HepG2 (cell line): ENCODE results near the gene ALDH3A2. TPM values are rescaled to one million over a fixed set of nuclear protein-coding genes. Genes with fewer than 3 reads are reported as not detected.
A peak's percentile ranks its signal among the peaks of the same experiment; 100 is the strongest.

Experiments
- CSRNP1 ChIP-seq: sonication (generic); formaldehyde crosslinking; IDR thresholded peaks from 2 replicates; pipeline ENCODE4 v1.8.1; 2023; ENCODE audit warnings: mild to moderate bottlenecking, missing genetic modification reagents
- DNMT3B ChIP-seq: conservative IDR thresholded peaks from 2 replicates; pipeline ENCODE4 v1.6.1; 2016; ENCODE audit warnings: missing biosample characterization, control low read depth
- EEA1 ChIP-seq: sonication (generic); formaldehyde crosslinking; IDR thresholded peaks from 2 replicates; pipeline ENCODE4 v1.5.1; 2020; ENCODE audit warnings: mild to moderate bottlenecking, missing genetic modification reagents, borderline replicate concordance
- ELF4 ChIP-seq: sonication (generic); formaldehyde crosslinking; IDR thresholded peaks from 2 replicates; pipeline ENCODE4 v1.5.0; 2020; ENCODE audit warnings: missing genetic modification reagents, mild to moderate bottlenecking, moderate library complexity, borderline replicate concordance
- FLYWCH1 ChIP-seq: sonication (generic); formaldehyde crosslinking; IDR thresholded peaks from 2 replicates; pipeline ENCODE4 v1.8.1; 2023; ENCODE audit warnings: mild to moderate bottlenecking, missing genetic modification reagents
- FOXA1 ChIP-seq, 2 experiments: fragments of 450-650 bp in 1 of 2; sonication (generic) in 1 of 2; formaldehyde crosslinking in 1 of 2; IDR thresholded peaks; 2 replicates each; pipeline versions ENCODE4 v1.4.0 to v1.6.1; 2016 to 2020; ENCODE audit warnings: missing genetic modification reagents in 1 of 2
- MAFG ChIP-seq: sonication (generic); formaldehyde crosslinking; IDR thresholded peaks from 2 replicates; pipeline ENCODE4 v1.5.1; 2020; ENCODE audit warnings: mild to moderate bottlenecking, missing genetic modification reagents
- MED1 ChIP-seq: sonication (generic); formaldehyde crosslinking; IDR thresholded peaks from 2 replicates; pipeline ENCODE4 v1.4.0; 2020; ENCODE audit warnings: missing genetic modification reagents
- NCOA1 ChIP-seq: sonication (generic); formaldehyde crosslinking; IDR thresholded peaks from 2 replicates; pipeline ENCODE4 v1.9.0; 2021; ENCODE audit warnings: missing genetic modification reagents
- NFKBIZ ChIP-seq: IDR thresholded peaks from 2 replicates; pipeline ENCODE4 v1.6.1; 2018; ENCODE audit warnings: missing genetic modification reagents, missing compliant biosample characterization
- NR2F6 ChIP-seq, 2 experiments: IDR thresholded peaks; 2 replicates each; pipeline ENCODE4 v1.6.1; 2016; ENCODE audit warnings: antibody characterized with exemption in 1 of 2, mild to moderate bottlenecking in 1 of 2
- RARA ChIP-seq: IDR thresholded peaks from 2 replicates; pipeline ENCODE4 v1.6.1; 2016; ENCODE audit warnings: missing genetic modification reagents, missing compliant biosample characterization
- REL ChIP-seq: sonication (generic); formaldehyde crosslinking; conservative IDR thresholded peaks from 2 replicates; pipeline ENCODE4 v1.8.0; 2022; ENCODE audit warnings: mild to moderate bottlenecking, missing genetic modification reagents, moderate library complexity
- SAP130 ChIP-seq: IDR thresholded peaks from 2 replicates; pipeline ENCODE4 v1.6.1; 2016; ENCODE audit warnings: low read depth
- TARDBP ChIP-seq: sonication (generic); formaldehyde crosslinking; IDR thresholded peaks from 2 replicates; pipeline ENCODE4 v1.8.0; 2022; ENCODE audit warnings: mild to moderate bottlenecking, missing genetic modification reagents
- TMF1 ChIP-seq: sonication (generic); formaldehyde crosslinking; IDR thresholded peaks from 2 replicates; pipeline ENCODE4 v1.8.1; 2022; ENCODE audit warnings: low read depth, missing genetic modification reagents
- ZBTB21 ChIP-seq: sonication (generic); formaldehyde crosslinking; IDR thresholded peaks from 2 replicates; pipeline ENCODE4 v1.4.0; 2020; ENCODE audit warnings: missing genetic modification reagents
- ZBTB3 ChIP-seq: sonication (generic); formaldehyde crosslinking; IDR thresholded peaks from 2 replicates; pipeline ENCODE4 v1.4.0; 2020; ENCODE audit warnings: low read depth, mild to moderate bottlenecking, moderate library complexity, missing genetic modification reagents, borderline replicate concordance
- ZBTB7A ChIP-seq: sonication (generic); formaldehyde crosslinking; IDR thresholded peaks from 2 replicates; pipeline ENCODE4 v1.8.0; 2022; ENCODE audit warnings: mild to moderate bottlenecking, missing genetic modification reagents
- ZNF589 ChIP-seq: sonication (generic); formaldehyde crosslinking; conservative IDR thresholded peaks from 2 replicates; pipeline ENCODE4 v1.8.0; 2022; ENCODE audit warnings: mild to moderate bottlenecking, moderate library complexity, missing genetic modification reagents
- ZSCAN20 ChIP-seq: sonication (generic); formaldehyde crosslinking; IDR thresholded peaks from 2 replicates; pipeline ENCODE4 v1.4.0; 2020; ENCODE audit warnings: missing genetic modification reagents, mild to moderate bottlenecking, borderline replicate concordance
- polyA plus RNA-seq, 8 experiments: library from polyadenylated mRNA; depleted of rRNA in 3 of 8; stranded (reverse) in 7 of 8; unstranded in 1 of 8; fragments of >200 nt; fragmentation: Illumina TruSeq in 4 of 8; extraction: Trizol in 4 of 8; gene quantifications; 2 replicates each; pipeline versions ENCODE4 v1.2.1 to v1.2.3, GENCODE V29; 2011 to 2016; ENCODE audit warnings: low read depth in 4 of 8, missing spikeins in 1 of 8, mixed read lengths in 1 of 8; ENCODE audit not compliant: insufficient read depth in 1 of 8
- total RNA-seq, 5 experiments: library from RNA; depleted of rRNA; stranded (reverse); fragments of >200 nt; fragmentation: Illumina TruSeq; extraction: Trizol; gene quantifications; 2 replicates each; pipeline ENCODE4 v1.2.3, GENCODE V29; 2016; ENCODE audit warnings: low read depth in 1 of 5
- TF ChIP-seq, protein P1 (sequence below): sonication (generic); formaldehyde crosslinking; IDR thresholded peaks from 2 replicates; pipeline ENCODE4 v1.9.0; 2021; ENCODE audit warnings: mild to moderate bottlenecking, missing genetic modification reagents

Gene ALDH3A2
- total and polyA plus RNA-seq, 2 of the 13 experiments (the other 11 are each of a cell fraction or from before 2014, with no cell fraction given): 80.8 to 180 TPM

DNA sequence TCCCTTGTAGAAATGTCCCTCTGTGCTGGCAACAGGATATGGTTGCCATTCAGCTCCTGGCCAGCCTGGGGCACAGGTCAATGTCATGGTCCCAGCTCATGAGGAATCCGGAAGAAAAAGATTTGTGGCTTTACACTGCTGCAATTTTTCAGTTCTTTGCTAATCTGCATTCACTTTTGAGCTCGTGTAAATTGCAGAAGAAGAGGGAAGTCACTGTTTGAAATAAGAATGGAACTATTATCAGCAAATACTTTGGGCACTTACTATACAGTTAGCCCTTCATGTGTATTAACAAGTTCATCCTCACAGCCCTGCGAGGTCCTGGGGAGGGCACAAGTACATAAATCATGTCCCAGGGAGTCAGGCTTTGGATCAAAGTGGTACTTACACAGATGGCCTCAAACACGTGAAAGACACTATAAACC, 53.7 kb downstream of the ALDH3A2 start (continued):
- TF ChIP-seq TARDBP (CRISPR knock-in tag): 0 out of 2 replicates have a peak, but pooled peaks have one; percentile 20
- no peak for TF ChIP-seq ZBTB3 (CRISPR knock-in tag)
- peak; percentile 58; the same call in 1 of the 2 replicates for TF ChIP-seq SAP130
- TF ChIP-seq FLYWCH1 (CRISPR knock-in tag): no peak
- TF ChIP-seq RARA (CRISPR knock-in tag): peak; percentile 76
- TF ChIP-seq ZBTB21: no peak
- TF ChIP-seq ELF4 (CRISPR knock-in tag): no peak
- TF ChIP-seq ZBTB7A (CRISPR knock-in tag): no peak
- TF ChIP-seq MED1 (CRISPR knock-in tag): peak; percentile 36; the same call in 1 of the 2 replicates
- TF ChIP-seq, protein P1, sequence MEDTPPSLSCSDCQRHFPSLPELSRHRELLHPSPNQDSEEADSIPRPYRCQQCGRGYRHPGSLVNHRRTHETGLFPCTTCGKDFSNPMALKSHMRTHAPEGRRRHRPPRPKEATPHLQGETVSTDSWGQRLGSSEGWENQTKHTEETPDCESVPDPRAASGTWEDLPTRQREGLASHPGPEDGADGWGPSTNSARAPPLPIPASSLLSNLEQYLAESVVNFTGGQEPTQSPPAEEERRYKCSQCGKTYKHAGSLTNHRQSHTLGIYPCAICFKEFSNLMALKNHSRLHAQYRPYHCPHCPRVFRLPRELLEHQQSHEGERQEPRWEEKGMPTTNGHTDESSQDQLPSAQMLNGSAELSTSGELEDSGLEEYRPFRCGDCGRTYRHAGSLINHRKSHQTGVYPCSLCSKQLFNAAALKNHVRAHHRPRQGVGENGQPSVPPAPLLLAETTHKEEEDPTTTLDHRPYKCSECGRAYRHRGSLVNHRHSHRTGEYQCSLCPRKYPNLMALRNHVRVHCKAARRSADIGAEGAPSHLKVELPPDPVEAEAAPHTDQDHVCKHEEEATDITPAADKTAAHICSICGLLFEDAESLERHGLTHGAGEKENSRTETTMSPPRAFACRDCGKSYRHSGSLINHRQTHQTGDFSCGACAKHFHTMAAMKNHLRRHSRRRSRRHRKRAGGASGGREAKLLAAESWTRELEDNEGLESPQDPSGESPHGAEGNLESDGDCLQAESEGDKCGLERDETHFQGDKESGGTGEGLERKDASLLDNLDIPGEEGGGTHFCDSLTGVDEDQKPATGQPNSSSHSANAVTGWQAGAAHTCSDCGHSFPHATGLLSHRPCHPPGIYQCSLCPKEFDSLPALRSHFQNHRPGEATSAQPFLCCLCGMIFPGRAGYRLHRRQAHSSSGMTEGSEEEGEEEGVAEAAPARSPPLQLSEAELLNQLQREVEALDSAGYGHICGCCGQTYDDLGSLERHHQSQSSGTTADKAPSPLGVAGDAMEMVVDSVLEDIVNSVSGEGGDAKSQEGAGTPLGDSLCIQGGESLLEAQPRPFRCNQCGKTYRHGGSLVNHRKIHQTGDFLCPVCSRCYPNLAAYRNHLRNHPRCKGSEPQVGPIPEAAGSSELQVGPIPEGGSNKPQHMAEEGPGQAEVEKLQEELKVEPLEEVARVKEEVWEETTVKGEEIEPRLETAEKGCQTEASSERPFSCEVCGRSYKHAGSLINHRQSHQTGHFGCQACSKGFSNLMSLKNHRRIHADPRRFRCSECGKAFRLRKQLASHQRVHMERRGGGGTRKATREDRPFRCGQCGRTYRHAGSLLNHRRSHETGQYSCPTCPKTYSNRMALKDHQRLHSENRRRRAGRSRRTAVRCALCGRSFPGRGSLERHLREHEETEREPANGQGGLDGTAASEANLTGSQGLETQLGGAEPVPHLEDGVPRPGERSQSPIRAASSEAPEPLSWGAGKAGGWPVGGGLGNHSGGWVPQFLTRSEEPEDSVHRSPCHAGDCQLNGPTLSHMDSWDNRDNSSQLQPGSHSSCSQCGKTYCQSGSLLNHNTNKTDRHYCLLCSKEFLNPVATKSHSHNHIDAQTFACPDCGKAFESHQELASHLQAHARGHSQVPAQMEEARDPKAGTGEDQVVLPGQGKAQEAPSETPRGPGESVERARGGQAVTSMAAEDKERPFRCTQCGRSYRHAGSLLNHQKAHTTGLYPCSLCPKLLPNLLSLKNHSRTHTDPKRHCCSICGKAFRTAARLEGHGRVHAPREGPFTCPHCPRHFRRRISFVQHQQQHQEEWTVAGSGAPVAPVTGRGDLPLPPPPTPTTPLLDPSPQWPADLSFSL (CRISPR knock-in tag): no peak
- TF ChIP-seq CSRNP1 (CRISPR knock-in tag): no peak
- TF ChIP-seq EEA1: no peak
- no peak for TF ChIP-seq ZNF589 (CRISPR knock-in tag)
- no peak for TF ChIP-seq DNMT3B (CRISPR knock-in tag)
- no peak for TF ChIP-seq ZSCAN20 (CRISPR knock-in tag)
- TF ChIP-seq FOXA1 (IDR thresholded peaks at IDR 0.05): no peak
- TF ChIP-seq FOXA1 (CRISPR knock-in tag; IDR thresholded peaks at IDR 0.05): no peak
- TF ChIP-seq NCOA1 (CRISPR knock-in tag): no peak
- peak; percentile 91 for TF ChIP-seq NR2F6 (IDR thresholded peaks at IDR 0.05)
- TF ChIP-seq NR2F6 (CRISPR knock-in tag; IDR thresholded peaks at IDR 0.05): peak; percentile 95
- no peak for TF ChIP-seq REL (CRISPR knock-in tag)
- TF ChIP-seq MAFG (CRISPR knock-in tag): no peak
- no peak for TF ChIP-seq TMF1 (CRISPR knock-in tag)
- no peak for TF ChIP-seq NFKBIZ
